Stomach (tissue), 4 donors: ENCODE measurements around the gene ZFP36L2.

ENCODE experiments used
- POLR2A ChIP-seq, 4 donors: fragments of 450-650 bp; IDR thresholded peaks; one replicate each; pipeline ENCODE4 v1.6.1; 2016; ENCODE audit warnings: antibody characterized with exemption in 4 of 4, control low read depth in 2 of 4, mild to moderate bottlenecking in 1 of 4, moderate library complexity in 1 of 4
- POLR2AphosphoS5 ChIP-seq, 3 donors: sonication (generic); formaldehyde crosslinking; IDR thresholded peaks; one replicate each; pipeline ENCODE4 v1.6.1; 2016; ENCODE audit warnings: antibody characterized with exemption in 3 of 3

- no peak for TF ChIP-seq POLR2AphosphoS5 (IDR thresholded peaks at IDR 0.05)
- TF ChIP-seq POLR2A (IDR thresholded peaks at IDR 0.05) = no peak
Measured at GRCh38 chr2:43241558-43241957, 15.2 kb upstream of the ZFP36L2 start.
